Subcutaneous abdominal adipose tissue (tissue), 5 donors: ENCODE measurements around the gene MLLT3.

Experiments used
- H3K27ac ChIP-seq: one replicate; pipeline ENCODE4 v1.7.0; 2013; ENCODE audit warnings: low read depth, mild to moderate bottlenecking, inconsistent platforms, low read length, moderate library complexity
- H3K27me3 ChIP-seq, 5 donors: one replicate each; pipeline ENCODE4 v1.7.0; 2013; ENCODE audit warnings: low read length in 5 of 5, inconsistent platforms in 1 of 5; ENCODE audit not compliant: control insufficient read depth in 5 of 5, insufficient read depth in 4 of 5
- H3K36me3 ChIP-seq, 5 donors: one replicate each; pipeline ENCODE4 v1.7.0; 2013; ENCODE audit warnings: low read length in 5 of 5; ENCODE audit not compliant: control insufficient read depth in 5 of 5, insufficient read depth in 5 of 5
- H3K4me1 ChIP-seq, 5 donors: one replicate each; pipeline ENCODE4 v1.7.0; 2013; ENCODE audit warnings: low read length in 5 of 5, mild to moderate bottlenecking in 3 of 5, moderate library complexity in 1 of 5; ENCODE audit not compliant: control insufficient read depth in 5 of 5, insufficient read depth in 5 of 5
- H3K4me3 ChIP-seq, 5 donors: one replicate each; pipeline ENCODE4 v1.7.0; 2013; ENCODE audit warnings: low read length in 5 of 5, low read depth in 1 of 5
- H3K9ac ChIP-seq, 5 donors: one replicate each; pipeline ENCODE4 v1.7.0; 2013; ENCODE audit warnings: low read length in 5 of 5, mild to moderate bottlenecking in 4 of 5, moderate library complexity in 3 of 5
- H3K9me3 ChIP-seq, 5 donors: one replicate each; pipeline ENCODE4 v1.7.0; 2013; ENCODE audit warnings: low read length in 5 of 5; ENCODE audit not compliant: control insufficient read depth in 5 of 5
- donor health status: healthy.
- donor health status: healthy.
- donor health status: healthy.
- donor health status: healthy.
- donor health status: healthy.

Gene MLLT3

GRCh38 chr9:20414150-20414549, 208.1 kb downstream of the MLLT3 start:
- Histone ChIP-seq H3K36me3 (peaks cover 0 to 5% (median 0%) of the 10 kb centered on the region in 5 donors), H3K4me3 (no peak overlapping the region), H3K9ac (no peak overlapping the region), H3K27me3 (no peaks in the 10 kb centered on the region), H3K27ac (no peak overlapping the region), H3K4me1 (no peaks in the 10 kb centered on the region), H3K9me3 (no peaks in the 10 kb centered on the region)

DNA sequence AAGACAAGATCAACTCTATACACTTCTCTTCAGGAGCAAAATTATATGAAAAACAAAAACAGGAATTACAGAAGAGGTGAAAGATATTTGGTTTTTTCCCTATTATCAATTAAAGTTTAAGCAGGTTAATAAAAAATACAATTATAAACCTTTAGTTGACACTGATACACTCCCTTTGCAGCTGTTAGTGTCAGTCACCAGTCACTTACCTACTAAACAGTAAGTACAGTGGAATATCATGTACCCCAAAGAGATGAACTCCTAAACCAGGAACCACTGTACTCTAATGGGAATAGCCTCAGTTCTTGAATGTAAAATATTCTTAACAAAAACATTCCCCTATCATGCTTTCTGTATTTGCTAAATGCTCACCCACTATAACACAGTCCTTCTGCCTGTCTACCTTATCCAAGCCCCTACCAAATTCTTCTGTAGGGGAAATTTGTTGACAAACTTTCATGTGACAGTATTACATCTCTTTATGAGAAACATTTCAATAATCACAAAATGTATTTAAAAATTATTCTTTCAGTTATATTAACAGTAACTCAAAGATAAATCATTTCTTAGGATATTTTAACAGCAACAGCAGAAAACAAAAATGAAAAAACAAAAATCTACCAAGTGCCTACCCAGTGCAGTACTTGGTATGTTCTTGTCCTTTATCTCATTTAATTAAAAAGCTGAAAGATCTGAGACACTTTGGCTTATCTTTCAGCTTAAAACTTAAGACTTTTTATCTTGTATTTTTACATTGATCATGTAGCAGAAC, 212.8 kb downstream of the MLLT3 start:
- H3K36me3 ChIP-seq: peaks cover 0 to 5% (median 0%) of the 10 kb centered on the region in 5 donors
- no peak overlapping the region for H3K27ac ChIP-seq
- no peaks in the 10 kb centered on the region for H3K9me3 ChIP-seq
- no peaks in the 10 kb centered on the region for H3K4me1 ChIP-seq
- H3K4me3 ChIP-seq: no peak overlapping the region
- H3K27me3 ChIP-seq: no peaks in the 10 kb centered on the region
- no peak overlapping the region for H3K9ac ChIP-seq

DNA sequence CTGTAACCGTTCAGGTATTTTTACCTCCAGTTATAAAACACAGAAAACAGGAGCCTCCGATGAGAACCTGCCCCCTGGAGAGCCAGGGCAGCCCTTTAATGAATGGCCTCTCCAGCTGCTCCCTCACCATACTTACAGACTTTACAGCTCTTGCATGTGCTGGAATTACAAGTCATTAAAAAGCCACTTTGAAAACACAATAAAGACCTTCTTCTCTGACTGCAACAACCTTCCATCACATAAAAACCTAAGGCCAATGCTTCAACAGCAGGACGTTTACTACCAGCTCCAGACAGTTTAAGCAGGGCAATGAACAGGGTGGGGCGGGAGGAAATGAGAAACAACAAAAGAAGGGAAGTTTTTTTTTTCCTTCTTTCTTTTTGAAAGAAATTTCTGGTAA, 213.8 kb downstream of the MLLT3 start:
- Histone ChIP-seq H3K36me3 (peaks cover 0 to 1% (median 0%) of the 10 kb centered on the region in 5 donors), H3K9ac (no peak overlapping the region), H3K27me3 (no peaks in the 10 kb centered on the region), H3K9me3 (no peaks in the 10 kb centered on the region), H3K4me1 (no peaks in the 10 kb centered on the region), H3K27ac (no peak overlapping the region), H3K4me3 (no peak overlapping the region)

- Histone ChIP-seq H3K27ac (no peak overlapping the region), H3K4me1 (no peaks in the 10 kb centered on the region), H3K27me3 (no peaks in the 10 kb centered on the region), H3K9me3 (no peaks in the 10 kb centered on the region), H3K4me3 (no peak overlapping the region), H3K36me3 (no peaks in the 10 kb centered on the region), H3K9ac (no peak overlapping the region)
Measured at GRCh38 chr9:20407013-20407412, 215.3 kb downstream of the MLLT3 start.

DNA sequence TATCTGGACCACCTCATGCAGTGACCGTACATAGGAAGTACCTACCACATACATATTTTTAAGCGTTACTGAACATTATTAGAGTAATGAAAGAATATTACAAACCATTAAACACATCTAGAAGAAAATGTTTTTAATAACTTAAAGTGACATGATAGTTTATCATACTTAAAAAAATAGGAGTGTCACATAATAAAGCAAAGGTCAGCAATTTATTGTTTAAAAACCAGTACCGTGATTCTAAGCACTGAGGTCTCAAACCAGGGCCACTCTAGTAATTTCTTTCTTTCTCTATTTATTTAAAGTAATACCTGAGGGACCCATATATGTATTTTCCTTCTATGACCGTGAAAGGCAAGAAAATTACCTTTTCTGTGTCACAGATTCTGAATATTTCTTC, 216.0 kb downstream of the MLLT3 start:
- Histone ChIP-seq H3K27ac (no peak overlapping the region), H3K27me3 (no peaks in the 10 kb centered on the region), H3K9ac (no peak overlapping the region), H3K36me3 (no peaks in the 10 kb centered on the region), H3K4me3 (no peak overlapping the region), H3K4me1 (no peaks in the 10 kb centered on the region), H3K9me3 (no peaks in the 10 kb centered on the region)

DNA sequence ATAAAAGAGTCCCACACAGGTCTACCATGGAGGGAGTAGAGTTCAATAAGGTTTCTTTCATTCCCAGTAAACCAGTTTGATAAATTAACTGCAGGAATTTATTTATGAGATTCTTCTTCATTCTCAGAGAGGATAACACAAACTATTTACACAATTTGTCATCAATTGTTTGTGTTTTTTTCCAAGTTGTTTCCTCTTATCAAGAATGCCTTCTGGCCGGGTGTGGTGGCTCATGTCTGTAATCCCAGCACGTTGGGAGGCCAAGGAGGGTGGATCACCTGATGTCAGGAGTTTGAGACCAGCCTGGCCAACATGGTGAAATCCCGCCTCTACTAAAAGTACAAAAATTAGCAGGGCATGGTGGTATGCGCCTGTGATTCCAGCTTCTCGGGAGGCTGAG, 216.7 kb downstream of the MLLT3 start:
- Histone ChIP-seq H3K9ac (no peak overlapping the region), H3K4me1 (no peaks in the 10 kb centered on the region), H3K27me3 (no peaks in the 10 kb centered on the region), H3K4me3 (no peak overlapping the region), H3K9me3 (no peaks in the 10 kb centered on the region), H3K36me3 (no peaks in the 10 kb centered on the region), H3K27ac (no peak overlapping the region)

DNA sequence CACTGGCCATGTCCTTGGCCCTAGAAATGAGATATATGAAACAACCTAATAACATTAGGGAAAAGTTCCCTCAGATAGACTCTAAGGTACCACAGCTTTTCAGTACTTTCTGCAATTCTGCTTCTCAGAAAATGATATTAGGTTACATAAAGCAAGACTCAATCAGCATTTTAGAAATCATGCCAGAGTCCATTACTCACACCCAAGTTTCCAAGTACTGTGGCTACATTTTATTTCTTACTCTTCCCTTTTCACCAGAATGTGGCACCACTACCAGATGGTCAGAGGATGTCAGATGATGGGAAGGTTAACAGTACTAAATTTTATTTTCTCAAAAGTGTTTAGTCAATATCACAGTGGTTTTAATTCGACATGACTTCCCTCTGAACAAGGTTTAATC, 217.2 kb downstream of the MLLT3 start:
- no peaks in the 10 kb centered on the region for H3K4me1 ChIP-seq
- H3K9me3 ChIP-seq: no peaks in the 10 kb centered on the region
- H3K27me3 ChIP-seq: no peaks in the 10 kb centered on the region
- no peak overlapping the region for H3K9ac ChIP-seq
- H3K4me3 ChIP-seq: no peak overlapping the region
- H3K27ac ChIP-seq: no peak overlapping the region
- no peaks in the 10 kb centered on the region for H3K36me3 ChIP-seq

- H3K27me3 ChIP-seq: no peaks in the 10 kb centered on the region
- no peak overlapping the region for H3K27ac ChIP-seq
- no peaks in the 10 kb centered on the region for H3K36me3 ChIP-seq
- H3K4me1 ChIP-seq: no peaks in the 10 kb centered on the region
- H3K9ac ChIP-seq: no peak overlapping the region
- H3K9me3 ChIP-seq: no peaks in the 10 kb centered on the region
- no peak overlapping the region for H3K4me3 ChIP-seq
Measured at GRCh38 chr9:20404192-20404813, 218.0 kb downstream of the MLLT3 start.

DNA sequence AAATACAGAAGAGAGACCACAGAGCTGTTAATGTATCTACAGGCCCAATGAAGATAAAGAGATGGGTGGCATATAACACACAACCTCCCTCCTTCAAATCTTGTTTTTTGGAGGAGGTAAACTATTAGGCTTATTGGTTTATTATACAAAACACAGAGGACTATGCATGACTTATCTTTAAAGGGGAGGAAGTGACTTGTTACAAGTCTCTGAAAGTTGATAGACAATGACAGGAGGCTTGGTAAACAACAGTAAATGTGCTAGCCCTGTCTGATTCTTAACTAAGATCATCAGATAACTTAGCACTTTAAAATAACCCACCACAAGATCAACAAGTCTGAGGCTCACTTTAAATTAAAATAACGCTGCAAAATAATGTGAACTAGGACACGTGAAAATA, 219.0 kb downstream of the MLLT3 start:
- H3K4me3 ChIP-seq: no peak overlapping the region
- H3K9ac ChIP-seq: no peak overlapping the region
- no peaks in the 10 kb centered on the region for H3K9me3 ChIP-seq
- H3K36me3 ChIP-seq: no peaks in the 10 kb centered on the region
- no peaks in the 10 kb centered on the region for H3K27me3 ChIP-seq
- no peak overlapping the region for H3K27ac ChIP-seq
- no peaks in the 10 kb centered on the region for H3K4me1 ChIP-seq

DNA sequence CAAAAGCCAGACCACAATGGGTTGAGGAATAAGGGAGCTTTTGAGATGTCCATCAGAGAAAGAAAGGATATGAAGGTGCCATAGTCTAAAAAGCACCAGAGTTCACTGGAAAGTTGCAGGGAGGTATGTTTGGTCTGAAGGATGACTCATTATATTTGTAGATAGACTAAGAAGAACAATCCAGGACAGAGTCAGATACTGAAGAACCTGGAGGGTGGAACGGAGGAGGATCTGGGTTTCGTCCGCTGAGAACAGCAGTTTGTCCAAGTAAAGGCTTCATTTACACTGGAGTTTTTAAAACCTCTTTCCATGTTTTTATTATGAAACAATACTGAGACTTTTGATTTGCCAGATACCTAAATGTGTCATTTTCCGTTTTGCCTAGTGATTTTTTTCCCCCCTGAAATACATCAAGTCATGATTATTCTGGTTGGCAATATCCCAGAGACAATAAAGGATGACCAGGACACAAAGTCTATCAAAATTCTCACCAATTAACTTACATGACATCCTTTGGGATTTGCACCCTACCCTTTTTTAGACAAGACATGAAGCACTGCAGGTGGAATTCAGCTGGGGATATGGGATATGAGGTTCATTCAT, 219.9 kb downstream of the MLLT3 start:
- Histone ChIP-seq H3K9me3 (no peaks in the 10 kb centered on the region), H3K36me3 (no peaks in the 10 kb centered on the region), H3K9ac (no peak overlapping the region), H3K27ac (no peak overlapping the region), H3K4me3 (no peak overlapping the region), H3K27me3 (no peaks in the 10 kb centered on the region), H3K4me1 (no peaks in the 10 kb centered on the region)
